Measurements from ENCODE around the gene LAMB2.

The LAMB2 gene

GRCh38 chr3:49161808-49162530, 29.1 kb upstream of the LAMB2 start:
- no peak for DNase-seq (ENCODE audit: low read depth, low spot score)

- no peak for DNase-seq (ENCODE audit: low read depth, low spot score)
Measured at GRCh38 chr3:49161197-49161596, 28.3 kb upstream of the LAMB2 start.

DNA sequence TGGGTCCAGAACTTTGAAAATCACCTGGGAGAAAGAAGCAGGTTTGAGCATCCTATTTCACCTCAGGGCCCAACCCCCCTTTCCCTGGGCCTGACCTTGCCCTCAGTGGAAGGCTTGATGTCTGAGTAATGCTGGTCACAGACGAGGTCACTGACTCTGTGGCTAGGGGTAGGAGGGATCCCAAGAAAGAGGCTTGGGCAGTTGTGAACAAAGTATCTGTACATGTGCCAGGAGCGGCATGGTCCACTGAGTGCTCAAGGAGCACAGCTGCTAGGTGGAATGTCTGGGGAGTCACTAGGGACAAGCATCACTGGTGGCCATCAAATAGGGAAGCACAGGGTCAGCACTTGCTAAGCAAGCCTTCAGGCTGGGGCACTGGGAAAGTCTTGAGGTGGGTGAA, 25.9 kb upstream of the LAMB2 start:
- DNase-seq (ENCODE audit: low read depth, low spot score): no peak

DNA sequence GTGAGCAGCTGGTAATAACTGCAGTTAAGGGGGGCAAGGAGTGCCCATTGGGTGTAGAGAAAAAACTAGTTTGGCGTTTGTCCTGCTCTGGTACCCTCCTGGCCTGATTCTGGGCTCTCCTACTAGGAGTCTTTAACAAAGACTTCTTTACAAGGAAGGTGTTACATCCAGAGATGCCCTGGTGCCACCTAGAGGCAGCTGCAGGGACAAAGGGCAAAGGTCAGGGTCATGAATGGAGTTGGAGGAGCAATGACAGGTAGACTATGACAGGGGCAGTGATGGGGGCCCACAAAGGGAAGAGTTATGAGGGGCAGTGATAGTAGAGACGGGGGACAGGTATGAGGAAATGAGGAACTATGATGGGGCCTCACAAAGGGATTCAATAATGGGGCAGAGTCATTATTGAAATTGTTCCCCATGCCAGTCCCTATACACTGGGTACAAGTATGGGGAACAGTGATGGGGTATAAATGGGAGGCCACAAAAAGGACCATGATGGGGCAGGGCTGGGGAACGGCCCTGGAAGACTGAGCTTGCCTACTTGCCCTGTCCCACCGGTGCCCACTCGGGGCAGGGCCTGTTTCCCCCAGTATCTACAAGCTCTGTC, 25.4 kb upstream of the LAMB2 start:
- no peak for DNase-seq (ENCODE audit: low read depth, low spot score)

GRCh38 chr3:49157289-49157688, 24.4 kb upstream of the LAMB2 start:
- no peak for DNase-seq (ENCODE audit: low read depth, low spot score)

DNA sequence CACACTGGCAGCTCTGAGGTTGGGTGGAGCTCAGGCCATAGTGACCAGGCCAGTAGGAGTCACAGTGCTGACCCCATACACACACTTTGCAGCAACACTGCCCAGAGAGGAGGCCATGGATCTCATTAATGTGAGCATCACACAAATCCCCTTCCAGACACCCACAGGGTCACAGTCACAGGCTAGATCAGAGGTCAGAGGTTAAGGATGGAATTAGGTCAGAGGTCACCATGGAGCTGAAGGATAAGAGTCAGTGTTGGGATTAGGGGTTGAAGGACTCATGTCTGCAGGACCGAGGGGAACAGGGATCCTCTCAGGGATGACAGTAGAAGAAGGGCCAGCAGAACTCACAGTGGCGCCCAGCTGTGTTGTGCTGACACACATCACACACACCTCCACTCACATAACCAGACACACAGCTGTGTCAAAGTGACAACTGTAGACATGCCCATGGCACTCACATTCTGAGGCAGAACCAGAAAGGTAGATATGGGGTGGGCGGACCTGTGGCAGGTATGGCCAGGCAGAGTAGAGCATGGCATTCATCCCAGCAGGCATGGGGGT, 20.6 kb upstream of the LAMB2 start:
- no peak for DNase-seq (ENCODE audit: low read depth, low spot score)

GRCh38 chr3:49151610-49152009, 18.8 kb upstream of the LAMB2 start:
- no peak for DNase-seq (ENCODE audit: low read depth, low spot score)

- no peak for DNase-seq (ENCODE audit: low read depth, low spot score)
Measured at GRCh38 chr3:49148159-49148558, 15.3 kb upstream of the LAMB2 start.

DNA sequence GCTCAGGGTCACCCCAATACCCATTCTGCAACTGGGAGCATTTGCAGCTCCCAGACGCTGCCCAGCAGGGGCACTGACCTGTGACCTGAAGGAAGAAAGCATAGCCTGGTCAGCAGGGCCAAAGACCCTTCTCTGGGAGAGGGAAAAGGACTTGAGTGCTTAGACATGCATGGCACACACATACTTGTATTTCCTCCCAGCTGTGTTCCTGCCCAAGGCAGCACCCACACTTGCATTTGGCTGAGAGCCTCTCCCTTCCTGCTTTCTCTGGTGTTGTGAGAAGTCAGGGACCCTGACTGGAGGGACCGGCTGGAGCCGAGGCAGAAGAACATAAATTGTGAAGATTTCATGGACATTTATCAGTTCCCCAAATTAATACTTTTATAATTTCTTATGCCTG, 7.2 kb upstream of the LAMB2 start:
- DNase-seq (ENCODE audit: low read depth, low spot score): no peak

- no peak for DNase-seq (ENCODE audit: low read depth, low spot score)
Measured at GRCh38 chr3:49135499-49135898, 2.6 kb upstream of the LAMB2 start.

- no peak for DNase-seq (ENCODE audit: low read depth, low spot score)
Measured at GRCh38 chr3:49134471-49135265, 1.8 kb upstream of the LAMB2 start.

DNA sequence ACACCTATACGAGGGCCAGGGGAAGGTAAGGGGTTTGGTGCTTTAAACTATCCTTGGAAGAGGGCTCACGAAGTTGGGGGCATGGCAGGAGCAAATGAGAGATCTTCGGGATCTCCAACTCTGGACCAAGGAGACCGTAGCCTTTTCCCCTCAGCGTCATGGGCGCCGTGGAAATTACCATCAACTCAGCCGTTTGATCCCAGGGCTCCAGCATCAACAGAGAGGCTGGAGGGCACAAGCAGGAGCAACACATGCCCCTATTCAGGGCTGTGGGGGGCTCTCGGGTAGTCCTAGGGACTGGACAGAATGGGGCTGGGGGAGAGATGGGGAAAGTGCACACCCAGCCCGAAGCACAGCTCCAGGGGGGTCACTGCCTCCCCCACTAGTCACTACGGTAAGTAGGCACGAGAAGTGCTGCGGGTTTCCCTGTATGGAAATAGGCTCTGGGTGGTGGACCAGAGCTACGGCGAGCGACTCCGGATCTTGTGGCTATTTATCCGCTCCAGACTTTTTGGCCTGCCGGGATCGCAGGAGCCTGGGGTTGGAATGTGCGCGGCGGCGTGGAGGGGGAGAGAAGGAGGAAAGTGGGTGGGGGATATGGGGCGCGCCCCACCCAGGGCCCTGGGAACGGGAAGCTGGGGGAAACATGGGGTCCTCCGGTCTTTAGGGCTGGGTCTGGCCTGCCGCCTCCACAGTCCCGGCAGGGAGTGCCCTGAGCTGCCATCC, 539 bp upstream of the LAMB2 start:
- DNase-seq (ENCODE audit: low read depth, low spot score): peak; percentile 74

DNA sequence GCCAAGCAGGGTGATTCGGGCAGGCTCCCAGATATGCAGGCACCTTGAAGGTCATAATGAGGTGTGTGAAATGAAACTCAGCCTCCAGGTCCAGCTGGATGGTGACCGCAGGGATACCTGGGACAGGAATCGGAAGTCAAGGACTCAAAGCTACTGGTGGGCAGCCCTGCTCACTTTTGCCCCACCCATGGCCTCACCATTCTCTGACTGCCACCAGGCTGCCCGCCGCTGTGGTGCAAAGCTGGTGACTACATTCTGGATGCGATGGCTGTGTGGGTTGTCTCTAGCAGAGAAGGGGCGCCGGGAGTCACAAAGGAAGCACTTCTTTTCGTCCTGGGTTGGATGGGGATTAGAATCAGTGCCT, 795 bp downstream of the LAMB2 start:
- no peak for DNase-seq (ENCODE audit: low read depth, low spot score)

DNA sequence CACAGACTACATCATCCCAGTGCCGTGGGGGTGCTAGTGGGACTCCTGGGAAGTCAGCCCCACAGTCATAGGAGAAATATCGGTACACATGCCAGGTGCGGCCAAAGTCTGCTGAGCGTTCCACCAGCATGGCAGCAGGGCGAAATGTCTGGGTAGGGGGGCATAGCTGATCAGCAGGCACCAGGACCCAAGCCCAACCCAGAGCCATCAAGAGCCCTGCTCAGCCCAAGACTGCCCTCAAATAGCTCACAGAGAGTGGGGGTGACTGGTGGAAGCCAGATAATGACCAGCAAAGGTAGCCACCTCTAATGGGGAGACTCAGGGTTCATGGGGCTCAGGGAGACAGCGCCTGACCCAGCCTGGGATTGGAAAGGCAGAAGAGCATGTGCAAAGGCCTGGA, 1.3 kb downstream of the LAMB2 start:
- no peak for DNase-seq (ENCODE audit: low read depth, low spot score)

GRCh38 chr3:49131040-49131439, 1.8 kb downstream of the LAMB2 start:
- no peak for DNase-seq (ENCODE audit: low read depth, low spot score)

DNA sequence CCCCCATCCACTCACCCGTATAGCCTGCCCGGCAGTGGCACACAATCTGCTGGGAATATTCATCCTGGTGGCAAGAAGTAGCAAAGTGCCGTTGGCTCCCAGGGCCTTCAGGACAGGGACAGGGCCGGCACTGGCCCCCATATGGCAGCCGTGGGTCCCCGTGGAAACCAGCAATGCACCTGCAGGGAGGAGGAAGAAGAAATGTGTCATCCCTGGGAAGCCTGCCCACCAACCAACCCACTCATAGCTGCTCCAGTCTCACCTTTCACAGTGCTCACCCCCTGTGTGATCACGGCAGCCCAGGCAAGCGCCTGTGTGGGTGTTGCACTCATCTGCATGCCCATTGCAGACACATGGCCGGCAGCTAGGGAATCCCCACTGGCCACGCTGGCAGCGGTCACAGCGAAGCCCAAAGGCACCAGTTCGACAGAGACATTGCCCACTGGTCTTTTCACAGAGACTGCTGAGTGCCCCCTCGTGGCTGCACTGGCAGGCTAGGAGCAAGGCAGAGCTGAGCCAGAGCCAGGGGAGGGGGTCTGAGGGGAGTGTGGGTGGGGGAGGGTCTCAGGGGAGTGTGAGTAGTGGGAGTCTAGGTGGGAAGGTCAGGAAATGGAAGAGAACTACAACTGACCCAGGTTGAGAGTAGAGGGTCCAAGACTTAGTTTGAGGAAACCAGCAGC, 7.7 kb downstream of the LAMB2 start:
- no peak for DNase-seq (ENCODE audit: low read depth, low spot score)

GRCh38 chr3:49124203-49124602, 8.6 kb downstream of the LAMB2 start:
- DNase-seq (ENCODE audit: low read depth, low spot score): no peak

GRCh38 chr3:49123687-49124086, 9.2 kb downstream of the LAMB2 start:
- no peak for DNase-seq (ENCODE audit: low read depth, low spot score)

DNA sequence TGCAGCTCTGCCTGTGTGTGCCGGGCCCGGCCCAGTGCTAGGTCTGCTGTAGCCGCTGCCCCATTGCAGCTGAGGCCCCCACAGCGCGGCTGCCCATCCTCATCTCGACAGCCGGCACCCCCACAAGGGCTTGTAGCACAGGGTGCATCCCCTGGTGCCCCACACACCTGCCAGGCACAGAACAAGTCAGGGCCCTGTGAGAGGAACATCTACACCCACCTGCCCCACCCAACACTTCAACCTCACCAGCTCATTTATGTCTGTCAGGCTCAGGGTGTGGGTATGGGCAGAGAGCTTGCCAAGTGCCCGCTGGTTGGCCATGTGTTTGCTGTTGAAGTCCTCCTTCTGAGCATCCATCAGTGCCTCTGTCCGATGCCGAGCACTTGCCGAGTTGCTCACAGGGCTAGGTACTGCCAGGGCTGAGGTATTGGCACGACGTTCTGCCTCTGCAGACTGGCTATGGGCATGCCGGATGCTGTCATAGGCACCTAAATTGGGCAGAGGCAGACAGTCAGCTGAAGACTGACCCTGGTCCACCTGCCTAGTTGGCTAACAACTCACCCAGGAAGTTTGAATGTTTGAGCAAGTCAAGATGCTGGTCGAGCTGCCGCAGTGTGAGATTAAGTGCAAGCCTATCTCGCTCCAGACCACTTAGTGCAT, 9.8 kb downstream of the LAMB2 start:
- no peak for DNase-seq (ENCODE audit: low read depth, low spot score)

DNA sequence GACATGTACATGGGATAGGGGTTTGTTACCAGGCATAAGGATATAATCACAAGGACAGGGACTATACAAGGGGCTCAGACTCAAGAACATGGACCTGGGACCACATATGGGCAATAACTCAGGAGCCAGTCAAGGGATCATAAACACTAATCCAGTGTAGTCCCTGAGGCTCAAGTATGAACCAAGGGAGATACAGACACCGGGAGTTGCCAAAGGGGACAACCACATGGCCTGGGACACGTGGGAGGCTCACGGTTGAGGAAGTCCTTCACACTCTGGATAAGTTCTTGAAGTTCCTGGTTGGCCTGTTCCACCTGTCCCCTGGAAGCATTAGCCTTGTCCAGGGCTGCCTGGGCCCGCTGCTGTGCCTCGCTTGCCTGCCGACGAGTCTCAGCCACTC, 10.4 kb downstream of the LAMB2 start:
- no peak for DNase-seq (ENCODE audit: low read depth, low spot score)

GRCh38 chr3:49122022-49122421, 10.8 kb downstream of the LAMB2 start:
- DNase-seq (ENCODE audit: low read depth, low spot score): no peak

Measured in smooth muscle cell of the brain vasculature (primary cell).